ENCODE data around the gene OR5T3.
"Not testable (repeated sequence)": the region's sequence is repeated elsewhere in the genome, so short reads cannot be mapped to it uniquely, and the experiment has no call there.

The OR5T3 gene

DNA sequence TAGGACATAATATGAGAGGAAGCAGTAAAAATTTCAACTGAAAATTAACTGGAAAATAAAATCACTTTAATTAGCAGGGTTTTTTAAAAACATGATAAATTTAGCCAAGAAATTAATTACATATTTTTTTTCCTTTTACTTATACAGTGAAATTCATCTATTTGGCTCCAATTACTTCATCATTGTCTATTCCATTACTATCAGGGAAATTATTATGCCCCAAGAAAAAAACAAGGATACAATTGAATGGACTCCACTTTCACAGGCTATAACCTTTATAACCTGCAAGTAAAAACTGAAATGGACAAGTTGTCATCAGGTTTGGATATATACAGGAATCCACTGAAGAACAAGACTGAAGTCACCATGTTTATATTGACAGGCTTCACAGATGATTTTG is at the start of gene OR5T3:
Gene OR5T3, plus strand, starts transcription at position 301 of the 400 bp plus-strand sequence. Its CDS starts 0 bp downstream, at position 301.
- no peak for DNase-seq

DNA sequence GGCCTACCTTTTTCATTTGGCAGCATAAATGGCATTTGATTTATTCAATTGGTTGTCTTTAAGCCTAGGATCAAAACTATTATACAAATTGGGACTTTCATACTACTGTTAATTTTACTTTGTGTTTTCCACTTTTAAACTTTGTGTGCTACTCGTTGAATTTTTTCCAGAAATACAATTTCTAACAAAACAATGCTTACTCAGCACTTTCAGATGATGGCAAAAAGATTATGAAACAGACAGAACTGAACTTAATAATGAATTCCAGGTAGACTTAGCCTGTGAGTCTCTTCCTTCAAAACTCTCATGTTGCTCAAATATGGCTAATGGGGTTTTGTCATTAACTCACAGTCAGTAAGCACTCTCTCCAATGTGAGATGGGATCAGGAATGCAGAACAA is 44.3 kb upstream of the OR5T3 start:
- no peak for DNase-seq

DNA sequence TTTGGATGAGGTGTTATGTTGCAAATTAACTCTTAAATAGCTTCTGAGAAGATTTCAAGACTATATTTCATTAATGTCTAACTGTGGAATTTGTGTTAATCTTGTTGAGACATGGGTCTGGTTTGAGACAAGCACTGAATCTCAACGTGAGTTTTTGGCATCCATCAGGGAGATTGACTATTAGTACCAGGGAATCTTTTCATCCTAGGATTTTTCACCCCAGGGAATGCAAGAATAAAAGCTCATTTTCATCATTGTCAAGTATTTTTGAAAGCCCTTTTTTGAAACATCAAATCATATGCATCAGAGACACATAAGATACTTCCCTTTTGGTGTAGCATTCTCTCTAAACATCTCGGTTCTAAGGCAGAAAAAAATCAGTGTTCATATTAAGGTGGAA is 37.5 kb upstream of the OR5T3 start:
- no peak for DNase-seq

DNA sequence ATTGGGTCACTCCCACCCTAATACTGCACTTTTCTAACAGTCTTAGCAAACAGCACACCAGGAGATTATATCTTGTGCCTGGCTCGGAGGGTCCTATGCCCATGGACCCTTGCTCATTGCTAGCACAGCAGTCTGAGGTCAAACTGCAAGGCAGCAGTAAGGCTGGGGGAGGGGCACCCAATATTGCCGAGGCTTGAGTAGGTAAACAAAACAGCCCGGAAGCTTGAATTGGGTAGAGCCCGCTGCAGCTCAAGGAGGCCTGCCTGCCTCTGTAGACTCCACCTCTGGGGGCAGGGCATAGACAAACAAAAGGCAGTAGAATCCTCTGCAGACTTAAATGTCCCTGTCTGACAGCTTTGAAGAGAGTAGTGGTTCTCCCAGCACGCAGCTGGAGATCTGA is 32.3 kb upstream of the OR5T3 start:
- DNase-seq: not testable (repeated sequence)

DNA sequence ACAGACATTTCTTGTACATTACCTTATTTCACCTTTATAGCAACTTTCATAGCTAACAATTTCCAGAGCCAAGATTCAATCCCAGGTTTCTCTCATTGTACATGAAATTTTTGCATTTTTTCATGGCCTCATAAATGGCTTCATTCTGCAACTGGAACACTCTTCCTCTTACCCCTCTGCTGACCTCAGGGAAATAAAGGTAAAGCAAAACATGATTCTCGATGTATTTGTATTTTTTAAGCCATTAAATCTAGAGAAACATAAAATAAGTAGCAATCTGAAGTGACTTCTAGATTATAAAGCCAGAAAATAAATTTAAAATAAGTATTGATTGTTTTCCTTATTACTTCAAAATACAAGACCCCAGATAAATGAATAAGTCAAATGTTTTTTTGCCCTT is 17.9 kb upstream of the OR5T3 start, which contains the start of gene OR5T2:
Gene OR5T2, minus strand, starts transcription at position 101 of the 400 bp plus-strand sequence. CDS start 1,193 bp downstream, outside the sequence.
- no peak for DNase-seq

DNA sequence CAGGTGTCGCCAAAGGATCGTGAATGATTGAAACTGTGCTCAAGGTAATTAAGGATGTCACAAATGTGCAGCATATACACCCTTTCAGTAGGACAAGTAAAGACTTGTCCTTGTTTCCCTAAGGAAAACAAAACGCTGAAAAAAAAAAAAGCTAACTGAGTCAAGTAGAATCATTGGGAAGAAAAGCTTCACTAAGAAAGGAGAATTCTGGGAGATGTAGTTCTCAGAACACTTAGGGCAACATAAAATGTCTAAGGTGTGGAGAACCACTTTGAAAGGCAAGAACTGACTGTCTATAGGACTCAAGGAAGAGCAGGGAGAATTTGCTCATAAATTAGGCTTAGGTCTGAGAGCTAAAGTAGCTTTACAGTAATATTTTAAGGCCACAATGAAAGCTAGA is 19.0 kb downstream of the OR5T3 start:
- DNase-seq: no peak

DNA sequence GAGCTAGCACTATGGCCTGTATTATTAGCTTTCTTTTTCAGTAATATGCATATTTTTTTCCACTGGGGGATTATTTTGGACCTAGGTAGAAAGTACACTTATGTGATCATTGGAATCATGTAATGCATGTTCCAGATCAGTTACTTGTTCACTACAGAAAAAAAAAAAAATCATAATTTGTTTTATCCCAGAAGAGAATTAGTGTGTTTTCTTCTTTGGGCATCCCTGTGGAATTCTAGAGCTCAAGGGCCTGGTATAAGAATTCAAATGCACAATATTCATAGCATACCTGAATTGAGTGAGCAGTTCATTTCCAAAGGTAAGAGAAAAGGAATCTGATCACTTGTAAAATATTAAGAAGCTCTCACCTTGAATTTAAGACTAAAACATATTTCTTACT is 21.8 kb downstream of the OR5T3 start, which contains the start of gene OR5T1:
Gene OR5T1, plus strand, starts transcription at position 301 of the 400 bp plus-strand sequence. CDS start 1,485 bp downstream, outside the sequence.
- DNase-seq: no peak

DNA sequence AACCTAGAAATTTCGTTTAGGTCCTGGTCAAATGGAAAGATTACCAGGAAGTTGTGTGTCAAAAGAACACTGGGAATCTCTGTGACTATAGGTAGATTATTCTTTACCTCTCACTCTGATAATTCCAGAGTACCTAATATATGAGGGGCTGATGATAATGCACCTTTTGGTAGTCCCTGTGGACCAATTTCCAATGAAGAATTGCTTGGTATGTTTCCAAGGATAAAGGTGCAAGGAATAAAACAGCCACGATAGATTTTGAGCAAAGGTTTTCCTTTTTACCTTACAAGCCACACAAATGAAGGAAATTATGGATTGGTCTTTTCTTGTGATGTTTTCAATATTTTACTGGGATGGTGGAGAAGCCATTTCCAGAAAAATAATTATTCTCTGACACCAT is 40.1 kb downstream of the OR5T3 start, which contains the start of gene OR8H1:
Gene OR8H1, minus strand, starts transcription at position 101 of the 400 bp plus-strand sequence. CDS start 1,192 bp downstream, outside the sequence.
- DNase-seq: no peak

DNA sequence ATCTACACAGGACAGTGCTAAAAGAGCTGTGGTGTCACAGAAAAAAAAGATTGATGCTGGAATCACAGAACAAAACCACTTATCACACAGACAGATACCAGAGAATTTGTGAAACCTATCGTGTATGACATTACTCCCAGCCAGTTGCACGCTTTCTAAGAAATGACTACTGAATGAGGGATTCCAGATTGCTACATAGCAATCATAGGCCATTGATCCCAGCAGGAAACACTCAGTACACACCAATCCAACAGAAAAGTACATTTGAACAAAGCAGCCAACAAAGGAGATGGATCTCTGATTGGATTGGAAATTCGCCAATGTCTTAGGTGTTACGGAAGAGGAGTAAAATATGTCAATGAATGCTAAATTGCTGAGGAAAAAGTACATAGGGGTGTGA is 44.8 kb downstream of the OR5T3 start:
- no peak for DNase-seq
